Ascending aorta (tissue), 2 donors: ENCODE measurements around the gene CYP17A1. TPM values are rescaled to one million over a fixed set of nuclear protein-coding genes. Genes with fewer than 3 reads are reported as not detected.

Source experiments
- DNase-seq, 2 donors: peaks; one replicate each; pipeline ENCODE4 v3.0.0-alpha.2; 2019; ENCODE audit warnings: low spot score in 2 of 2
- H3K27ac ChIP-seq, 2 donors: fragments of 200-600 bp; sonication (generic); one replicate each; pipeline ENCODE4 v1.5.1; 2016 to 2017; ENCODE audit warnings: mild to moderate bottlenecking in 1 of 2
- H3K27me3 ChIP-seq: fragments of 200-600 bp; sonication (generic); one replicate; pipeline ENCODE4 v1.5.1; 2017
- H3K36me3 ChIP-seq, 2 donors: fragments of 200-600 bp; sonication (generic); one replicate each; pipeline ENCODE4 v1.5.1; 2016
- H3K4me1 ChIP-seq, 2 donors: fragments of 200-600 bp; sonication (generic); one replicate each; pipeline ENCODE4 v1.5.1; 2016 to 2017; ENCODE audit warnings: mild to moderate bottlenecking in 1 of 2
- H3K4me3 ChIP-seq, 2 donors: fragments of 200-600 bp; sonication (generic); one replicate each; pipeline ENCODE4 v1.5.1; 2016 to 2017; ENCODE audit warnings: mild to moderate bottlenecking in 1 of 2
- H3K9me3 ChIP-seq, 2 donors: fragments of 200-600 bp; sonication (generic); one replicate each; pipeline ENCODE4 v1.5.1; 2016
- intact Hi-C: fragments of 100-400 bp; cut with DNase I; formaldehyde crosslinking; loops from one replicate; pipeline ENCODE4 v1.15.1; 2023
- total RNA-seq: library from RNA; depleted of rRNA; stranded (reverse); fragments of >200 nt; gene quantifications from one replicate; pipeline ENCODE4 v1.1.0, GENCODE V29; 2016
- TF ChIP-seq, protein P1 (sequence below), 3 experiments: fragments of 200-600 bp in 2 of 3; fragments of 450-650 bp in 1 of 3; sonication (generic) in 2 of 3; IDR thresholded peaks; one replicate each; pipeline ENCODE4 v1.5.1; 2016 to 2019; ENCODE audit warnings: antibody characterized with exemption in 3 of 3, mild to moderate bottlenecking in 1 of 3, moderate library complexity in 1 of 3

Gene CYP17A1
- total RNA-seq, 1 donor from 2014 or later = 116 TPM

DNA sequence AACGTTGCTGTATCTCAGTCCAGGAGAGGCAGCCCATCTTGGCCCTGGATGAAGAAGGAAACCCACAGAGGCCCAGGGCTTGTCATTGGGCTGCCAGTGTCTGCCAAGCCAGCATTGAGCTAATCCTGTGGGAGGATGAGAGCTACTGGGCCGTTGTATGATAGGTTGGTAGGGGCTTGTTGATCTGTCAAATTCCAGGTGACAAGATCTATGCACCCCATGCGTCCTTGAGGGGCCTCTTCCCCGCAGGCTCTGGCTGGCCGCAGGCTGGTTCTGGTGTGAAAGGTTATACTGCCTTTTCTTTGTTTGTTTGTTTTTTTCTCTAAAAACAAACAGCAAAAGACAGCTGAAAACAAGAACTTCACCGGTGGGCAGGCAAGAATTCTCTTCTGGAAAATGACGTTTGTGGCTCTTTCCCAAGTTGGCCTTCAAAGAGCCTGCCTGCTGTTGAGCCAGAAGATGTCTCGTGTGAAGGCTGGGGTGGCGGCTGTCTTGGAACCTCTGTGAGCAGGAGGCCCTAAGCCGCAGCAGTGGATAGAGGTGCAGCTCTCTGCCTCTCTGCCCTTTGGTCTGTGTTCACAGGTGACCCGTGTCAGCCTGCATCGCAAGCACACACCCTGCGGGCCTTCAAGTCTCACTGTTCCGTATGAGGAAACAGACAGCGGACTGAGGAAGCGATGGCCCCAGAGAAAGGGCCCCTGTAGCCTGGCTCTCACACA lies 23.3 kb downstream of the CYP17A1 start:
- Histone ChIP-seq H3K4me1 (peaks cover 23 to 42% of the 10 kb centered on the region in 2 donors), H3K27me3 (no peaks in the 10 kb centered on the region), H3K9me3 (no peaks in the 10 kb centered on the region), H3K36me3 (peaks cover 45 to 46% of the 10 kb centered on the region in 2 donors), H3K27ac (peak overlapping the region; percentile 95 to 99), H3K4me3 (no peak overlapping the region)
- DNase-seq = no peak
- TF ChIP-seq, protein P1, sequence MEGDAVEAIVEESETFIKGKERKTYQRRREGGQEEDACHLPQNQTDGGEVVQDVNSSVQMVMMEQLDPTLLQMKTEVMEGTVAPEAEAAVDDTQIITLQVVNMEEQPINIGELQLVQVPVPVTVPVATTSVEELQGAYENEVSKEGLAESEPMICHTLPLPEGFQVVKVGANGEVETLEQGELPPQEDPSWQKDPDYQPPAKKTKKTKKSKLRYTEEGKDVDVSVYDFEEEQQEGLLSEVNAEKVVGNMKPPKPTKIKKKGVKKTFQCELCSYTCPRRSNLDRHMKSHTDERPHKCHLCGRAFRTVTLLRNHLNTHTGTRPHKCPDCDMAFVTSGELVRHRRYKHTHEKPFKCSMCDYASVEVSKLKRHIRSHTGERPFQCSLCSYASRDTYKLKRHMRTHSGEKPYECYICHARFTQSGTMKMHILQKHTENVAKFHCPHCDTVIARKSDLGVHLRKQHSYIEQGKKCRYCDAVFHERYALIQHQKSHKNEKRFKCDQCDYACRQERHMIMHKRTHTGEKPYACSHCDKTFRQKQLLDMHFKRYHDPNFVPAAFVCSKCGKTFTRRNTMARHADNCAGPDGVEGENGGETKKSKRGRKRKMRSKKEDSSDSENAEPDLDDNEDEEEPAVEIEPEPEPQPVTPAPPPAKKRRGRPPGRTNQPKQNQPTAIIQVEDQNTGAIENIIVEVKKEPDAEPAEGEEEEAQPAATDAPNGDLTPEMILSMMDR (IDR thresholded peaks at IDR 0.05) = no peak
- intact Hi-C loops = loop anchor here (2.0 kb wide), 2 partner anchors 13 to 31 kb away; no protein-coding TSS in a partner anchor

- Histone ChIP-seq H3K27ac (peak overlapping the region; percentile 95 to 99), H3K27me3 (no peaks in the 10 kb centered on the region), H3K4me1 (peaks cover 23 to 42% of the 10 kb centered on the region in 2 donors), H3K9me3 (no peaks in the 10 kb centered on the region), H3K4me3 (no peak overlapping the region), H3K36me3 (peaks cover 45 to 46% of the 10 kb centered on the region in 2 donors)
- DNase-seq = no peak
- intact Hi-C loops = no loop called here
- TF ChIP-seq, protein P1 (IDR thresholded peaks at IDR 0.05) = no peak
Observed at GRCh38 chr10:102813017-102813541, 24.1 kb downstream of the CYP17A1 start.

GRCh38 chr10:102812231-102812876 lies 24.9 kb downstream of the CYP17A1 start:
- Histone ChIP-seq H3K9me3 (no peaks in the 10 kb centered on the region), H3K4me1 (peaks cover 23 to 40% of the 10 kb centered on the region in 2 donors), H3K27me3 (no peaks in the 10 kb centered on the region), H3K36me3 (peaks cover 45 to 46% of the 10 kb centered on the region in 2 donors), H3K27ac (peak overlapping the region; percentile 52 to 99), H3K4me3 (no peak overlapping the region)
- no peak for DNase-seq
- intact Hi-C loops = no loop called here
- TF ChIP-seq, protein P1 (IDR thresholded peaks at IDR 0.05) = no peak

- H3K4me1 ChIP-seq = peaks cover 16 to 30% of the 10 kb centered on the region in 2 donors
- intact Hi-C loops = no loop called here
- peak overlapping the region in 1 of 2 donors; percentile 52 for H3K27ac ChIP-seq
- DNase-seq = no peak
- peaks cover 45 to 46% of the 10 kb centered on the region in 2 donors for H3K36me3 ChIP-seq
- TF ChIP-seq, protein P1 (IDR thresholded peaks at IDR 0.05) = no peak
- no peaks in the 10 kb centered on the region for H3K27me3 ChIP-seq
- no peaks in the 10 kb centered on the region for H3K9me3 ChIP-seq
- H3K4me3 ChIP-seq = no peak overlapping the region
Observed at GRCh38 chr10:102811346-102811745, 25.9 kb downstream of the CYP17A1 start.

DNA sequence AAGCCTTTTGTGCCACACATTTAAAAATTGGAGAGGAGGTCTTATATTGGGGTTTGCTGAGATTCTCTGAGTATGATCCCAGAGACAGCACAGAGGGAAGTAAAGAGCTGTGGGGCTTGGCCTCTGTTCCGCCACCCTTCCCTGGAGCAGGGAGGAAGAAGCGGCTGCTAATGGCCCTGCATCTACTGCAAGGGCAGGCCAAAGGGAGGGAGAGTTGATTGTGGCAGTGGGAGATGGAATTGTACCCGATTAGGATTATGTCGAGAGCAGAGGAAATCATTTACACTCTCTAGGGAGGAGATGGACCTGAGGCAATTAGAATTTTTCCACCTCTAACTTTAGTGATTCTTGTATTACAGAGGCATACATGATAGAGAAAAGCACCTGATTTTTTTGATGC lies 28.8 kb downstream of the CYP17A1 start:
- Histone ChIP-seq H3K4me1 (peaks cover 0 to 9% of the 10 kb centered on the region in 2 donors), H3K4me3 (no peak overlapping the region), H3K27me3 (no peaks in the 10 kb centered on the region), H3K27ac (no peak overlapping the region), H3K9me3 (no peaks in the 10 kb centered on the region), H3K36me3 (peaks cover 37 to 49% of the 10 kb centered on the region in 2 donors)
- DNase-seq = no peak
- TF ChIP-seq, protein P1 (IDR thresholded peaks at IDR 0.05) = no peak
- intact Hi-C loops = no loop called here
